T-helper 2 cell treated with Interferon-gamma antibody and Interleukin-4, amounts not matched to agents 100 ng/mL and 5 ng/mL, for 36 hours (primary cell): ENCODE measurements around the gene RGS11. TPM values are rescaled to one million over a fixed set of nuclear protein-coding genes. Genes with fewer than 3 reads are reported as not detected.

Experiments
- intact Hi-C: fragments of 100-400 bp; cut with micrococcal nuclease; formaldehyde crosslinking; loops from one replicate; pipeline ENCODE4 v1.15.1; 2023
- total RNA-seq: library from RNA; stranded (reverse); gene quantifications from 2 replicates; pipeline ENCODE4 v1.2.3, GENCODE V29; 2022

The RGS11 gene
- 0.11 and 0.34 TPM in 2 replicates for total RNA-seq

DNA sequence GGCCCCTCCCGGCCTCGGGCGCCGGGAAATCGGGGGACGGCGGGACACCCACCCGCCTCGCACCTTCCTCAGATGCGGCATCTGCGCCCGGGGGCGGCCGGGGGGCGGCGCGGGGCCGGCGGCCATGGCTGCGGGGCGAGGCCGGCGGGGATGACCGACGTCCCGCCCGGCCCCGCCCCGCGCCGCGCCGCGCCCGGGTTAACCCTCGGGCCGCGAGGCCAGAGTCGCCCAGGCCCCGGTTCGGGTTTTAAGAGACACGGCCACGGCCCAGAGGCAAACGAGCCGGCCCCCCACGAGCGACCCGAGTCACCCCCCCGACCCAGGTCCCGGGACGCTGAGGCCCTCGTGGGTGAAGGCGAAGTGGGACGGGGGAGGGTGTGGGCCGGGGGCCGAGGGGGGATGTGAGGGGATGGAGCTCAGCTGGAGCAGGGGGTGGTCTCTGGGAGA lies at the start of gene RGS11:
Gene RGS11, minus strand, starts transcription at position 159 of the 447 bp plus-strand sequence. Its CDS starts 33 bp downstream, at position 126.
- intact Hi-C loops = no loop called here

- intact Hi-C loops = loop anchor here (2.0 kb wide), 1 partner anchor 28 kb away; the partner anchor contains the start of gene AXIN1
Measured at GRCh38 chr16:324451-325334, 48.9 kb upstream of the RGS11 start.

- intact Hi-C loops = loop anchor here (2.0 kb wide), 1 partner anchor 29 kb away; the partner anchor contains the start of gene AXIN1
Measured at GRCh38 chr16:324201-324450, 48.4 kb upstream of the RGS11 start.

- intact Hi-C loops = no loop called here
Measured at GRCh38 chr16:322476-323143, 46.9 kb upstream of the RGS11 start.

DNA sequence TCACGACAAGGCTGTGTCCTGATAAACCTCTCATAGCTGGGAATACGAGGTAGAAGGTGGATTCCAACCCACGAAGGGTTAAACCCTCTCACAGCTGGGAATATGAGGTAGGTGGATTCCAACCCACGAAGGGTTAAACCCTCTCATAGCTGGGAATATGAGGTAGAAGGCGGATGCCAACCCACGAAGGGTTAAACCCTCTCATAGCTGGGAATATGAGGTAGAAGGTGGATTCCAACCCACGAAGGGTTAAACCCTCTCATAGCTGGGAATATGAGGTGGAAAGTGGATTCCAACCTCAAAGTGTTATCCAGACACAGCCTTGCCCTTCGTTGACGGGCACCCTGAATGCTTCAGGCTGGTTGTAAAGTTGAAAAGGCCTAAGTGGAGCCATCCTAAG lies 45.8 kb upstream of the RGS11 start:
- intact Hi-C loops = no loop called here

GRCh38 chr16:320206-320605 lies 44.5 kb upstream of the RGS11 start:
- intact Hi-C loops = no loop called here

- intact Hi-C loops = no loop called here
Measured at GRCh38 chr16:318628-319027, 42.9 kb upstream of the RGS11 start.

DNA sequence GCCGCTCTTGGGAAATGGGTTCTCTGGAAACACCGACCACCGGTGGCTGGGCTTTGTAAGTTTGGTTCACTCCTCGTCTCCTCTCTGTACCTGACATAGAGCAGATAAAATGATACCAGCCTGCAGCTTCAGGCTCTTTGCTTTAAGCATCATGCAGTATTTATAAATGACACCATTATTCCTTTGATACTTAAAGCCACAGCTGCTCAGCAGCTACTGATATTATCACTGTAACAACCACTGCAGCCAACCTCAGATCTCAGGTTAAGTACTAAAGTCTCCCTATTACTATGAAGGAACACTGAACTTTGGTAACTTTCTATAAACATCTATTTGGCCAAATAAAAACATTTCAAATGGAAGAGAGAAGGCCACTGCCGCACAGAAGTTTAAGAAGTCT lies 41.8 kb upstream of the RGS11 start:
- intact Hi-C loops = no loop called here

DNA sequence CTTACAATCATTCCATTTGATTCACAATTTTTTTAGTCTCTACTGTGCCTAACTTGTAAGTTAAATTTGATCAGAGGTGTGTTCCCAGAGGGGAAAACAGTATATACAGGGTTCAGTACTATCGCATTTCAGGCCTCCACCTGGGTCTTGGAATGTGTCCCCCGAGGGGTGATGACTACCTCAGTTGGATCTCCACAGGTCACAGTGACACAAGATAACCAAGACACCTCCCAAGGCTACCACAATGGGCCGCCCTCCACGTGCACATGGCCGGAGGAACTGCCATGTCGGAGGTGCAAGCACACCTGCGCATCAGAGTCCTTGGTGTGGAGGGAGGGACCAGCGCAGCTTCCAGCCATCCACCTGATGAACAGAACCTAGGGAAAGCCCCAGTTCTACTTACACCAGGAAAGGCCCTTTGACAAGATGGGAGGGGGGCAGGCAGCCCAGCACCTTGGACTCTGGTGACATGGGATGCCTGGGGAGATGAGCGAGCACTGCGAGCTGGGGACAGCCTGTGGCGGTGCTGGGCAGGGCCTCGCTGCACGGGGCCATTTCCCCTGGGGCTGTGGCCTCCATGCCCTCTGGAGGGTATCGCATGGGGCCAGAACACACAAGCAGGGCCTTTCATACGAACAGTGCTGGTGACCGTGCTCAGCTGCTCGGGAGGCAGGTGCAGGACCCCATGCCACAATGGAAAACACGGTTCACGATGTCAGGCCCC lies 41.2 kb upstream of the RGS11 start:
- intact Hi-C loops = no loop called here

GRCh38 chr16:314795-315299 lies 39.1 kb upstream of the RGS11 start:
- intact Hi-C loops = no loop called here

GRCh38 chr16:314351-314750 lies 38.6 kb upstream of the RGS11 start:
- intact Hi-C loops = no loop called here

GRCh38 chr16:311725-312124 lies 36.0 kb upstream of the RGS11 start:
- intact Hi-C loops = no loop called here

DNA sequence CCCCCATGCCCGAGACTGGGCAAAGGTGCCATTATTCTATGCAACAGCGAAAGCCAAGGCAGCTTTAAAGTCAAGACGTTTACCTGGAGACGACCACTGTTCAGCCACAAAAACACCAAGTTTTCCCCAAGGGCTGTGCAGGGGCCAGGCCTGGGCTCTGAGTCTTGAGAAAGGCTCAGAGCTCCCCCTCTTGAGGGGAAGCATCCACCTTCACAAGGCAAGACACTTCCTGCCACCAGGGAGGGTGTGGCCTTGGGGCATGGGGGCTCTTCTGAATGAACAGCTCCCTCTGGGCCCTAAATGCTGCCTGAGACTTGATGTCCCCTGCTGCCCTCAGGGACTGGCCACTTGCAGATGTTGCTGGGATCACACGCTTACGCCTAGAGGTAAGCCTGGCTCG lies 33.7 kb upstream of the RGS11 start:
- intact Hi-C loops = no loop called here

DNA sequence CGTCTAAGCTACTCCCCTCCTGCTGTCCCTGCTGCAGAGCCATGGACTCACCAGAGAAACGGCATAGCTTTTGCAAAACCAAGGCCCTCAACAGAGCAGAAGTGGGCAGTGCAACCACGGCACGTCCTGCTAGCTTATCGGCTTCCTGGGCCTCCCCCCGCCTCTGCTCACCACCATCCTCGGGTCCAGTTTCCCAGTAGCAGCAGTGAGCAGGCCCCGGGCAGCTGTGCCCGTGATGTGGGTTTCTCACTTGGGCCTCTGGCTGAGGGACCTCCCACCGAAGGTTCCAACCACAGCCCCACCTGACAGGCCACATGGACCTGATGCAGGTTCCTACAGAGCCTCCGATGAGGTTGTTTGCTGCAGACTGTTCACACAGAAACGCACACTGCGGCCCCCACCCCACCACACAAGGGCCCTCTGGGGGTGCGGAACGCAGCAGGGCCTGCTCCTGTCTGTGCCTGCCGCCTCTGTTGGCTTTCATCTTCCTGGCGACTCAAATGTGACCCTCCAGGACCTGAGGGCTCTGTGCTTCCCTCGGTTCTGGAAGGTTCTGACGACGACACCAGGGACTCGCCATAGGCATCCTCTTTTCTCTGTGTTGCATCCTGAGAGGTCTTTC lies 32.1 kb upstream of the RGS11 start:
- intact Hi-C loops = no loop called here

- intact Hi-C loops = no loop called here
Measured at GRCh38 chr16:306911-307370, 31.2 kb upstream of the RGS11 start.

DNA sequence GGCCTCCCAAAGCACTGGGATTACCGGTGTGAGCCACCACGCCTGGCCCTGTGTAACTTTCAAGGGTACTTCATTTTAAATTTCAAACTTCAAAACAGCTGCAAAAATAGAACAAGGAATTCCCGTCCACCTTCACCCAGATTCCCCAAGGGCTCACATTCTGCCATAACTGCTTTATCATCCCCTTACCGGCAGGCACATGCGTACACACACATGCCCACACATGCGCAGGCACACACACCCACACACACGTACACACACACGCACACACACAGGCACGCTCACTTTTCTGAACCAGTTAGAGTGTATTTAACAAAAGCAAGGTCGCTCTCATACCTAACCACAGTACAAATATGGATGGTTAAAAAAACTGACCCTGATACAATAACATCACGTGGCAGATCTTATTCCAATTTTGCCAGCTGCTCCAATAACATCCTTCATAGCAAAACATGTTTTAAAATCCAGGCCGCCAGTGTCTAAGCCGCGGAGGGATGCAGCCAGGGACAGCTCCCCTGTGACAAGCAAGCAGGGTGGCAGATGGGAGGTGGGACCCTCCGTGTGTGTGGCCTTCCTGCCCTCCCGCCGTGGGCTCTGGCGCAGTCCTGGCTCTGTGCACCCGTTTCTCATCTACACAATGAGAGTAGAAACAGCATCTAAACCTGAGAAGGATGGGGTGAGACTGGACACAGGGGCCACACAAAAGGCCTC lies 30.3 kb upstream of the RGS11 start:
- intact Hi-C loops = no loop called here

DNA sequence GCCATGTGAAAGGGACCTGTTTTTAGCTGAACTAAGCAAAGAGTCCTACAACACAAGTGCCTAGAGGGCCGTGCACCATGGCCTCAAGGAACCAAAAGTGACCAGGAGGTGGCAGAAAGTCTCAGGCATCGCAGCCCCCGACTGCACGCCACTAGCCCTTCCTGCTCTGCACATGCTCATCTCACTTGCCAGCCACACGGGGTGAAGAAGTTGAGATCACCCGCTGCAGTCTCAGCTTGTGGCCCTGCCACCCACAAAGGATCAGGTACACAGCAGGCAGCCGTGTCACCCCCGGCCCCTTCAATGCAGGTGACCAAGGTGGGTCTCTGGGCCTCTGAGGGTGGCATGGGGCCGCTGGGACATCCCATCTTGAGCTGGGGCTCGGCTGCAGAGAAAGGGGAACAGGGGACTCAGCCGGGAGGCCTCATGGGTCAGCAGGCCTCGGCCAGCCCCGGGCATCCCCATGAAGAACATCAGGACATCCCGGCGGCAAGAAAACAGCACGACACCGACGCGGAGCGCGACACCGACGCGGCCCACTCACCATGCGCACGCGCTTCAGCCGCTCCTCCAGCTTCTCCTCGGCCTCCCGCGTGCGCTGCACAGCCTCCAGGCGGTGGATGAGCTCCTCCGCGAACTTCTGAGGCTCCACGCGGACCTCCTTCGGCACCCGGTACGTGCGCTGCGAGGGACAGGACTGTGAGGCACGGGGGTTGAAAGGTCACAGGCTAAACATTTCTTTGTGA lies 28.2 kb upstream of the RGS11 start:
- intact Hi-C loops = no loop called here

- intact Hi-C loops = no loop called here
Measured at GRCh38 chr16:301950-302349, 26.2 kb upstream of the RGS11 start.

DNA sequence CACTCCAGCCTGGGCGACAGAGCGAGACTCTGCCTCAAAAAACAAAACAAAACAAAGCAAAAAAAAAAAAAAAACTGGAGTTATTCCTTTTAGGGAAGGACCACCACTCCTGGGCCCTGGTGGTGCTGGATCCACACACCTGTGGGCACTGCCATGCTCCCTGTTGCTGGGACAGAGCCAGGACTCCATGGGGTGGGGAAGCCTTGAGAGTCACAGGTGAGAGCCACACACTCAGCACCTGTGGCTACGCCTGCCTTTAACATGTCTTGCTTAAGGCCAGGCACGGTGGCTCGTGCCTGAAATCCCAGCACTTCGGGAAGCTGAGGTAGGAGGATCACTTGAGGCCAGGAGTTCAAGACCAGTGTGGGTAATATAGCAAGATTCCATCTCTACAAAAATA lies 25.5 kb upstream of the RGS11 start:
- intact Hi-C loops = no loop called here

- intact Hi-C loops = no loop called here
Measured at GRCh38 chr16:297832-298231, 22.1 kb upstream of the RGS11 start.
